Fibroblast of the aortic adventitia (primary cell): ENCODE results near the gene PSMB5. TPM values are rescaled to one million over a fixed set of nuclear protein-coding genes. Genes with fewer than 3 reads are reported as not detected.

Experiments used
- DNase-seq: peaks from one replicate; pipeline ENCODE4 v3.0.0-alpha.2; 2010; ENCODE audit warnings: low read depth
- H3K4me3 ChIP-seq: 2 replicates; pipeline ENCODE4 v1.5.1; 2011; ENCODE audit warnings: low read depth, mild to moderate bottlenecking, control low read depth, low read length, moderate library complexity
- total RNA-seq: library from RNA; depleted of rRNA; stranded (reverse); fragments of >200 nt; gene quantifications from 2 replicates; pipeline ENCODE4 v1.2.3, GENCODE V29; 2012; ENCODE audit warnings: low replicate concordance
- TF ChIP-seq, protein P1 (sequence below): IDR thresholded peaks from 2 replicates; pipeline ENCODE4 v1.5.1; 2011; ENCODE audit warnings: mild to moderate bottlenecking, low read length, control low read depth, inconsistent platforms; ENCODE audit not compliant: insufficient read depth

The PSMB5 gene
- total RNA-seq, 1 donor: 164 TPM

DNA sequence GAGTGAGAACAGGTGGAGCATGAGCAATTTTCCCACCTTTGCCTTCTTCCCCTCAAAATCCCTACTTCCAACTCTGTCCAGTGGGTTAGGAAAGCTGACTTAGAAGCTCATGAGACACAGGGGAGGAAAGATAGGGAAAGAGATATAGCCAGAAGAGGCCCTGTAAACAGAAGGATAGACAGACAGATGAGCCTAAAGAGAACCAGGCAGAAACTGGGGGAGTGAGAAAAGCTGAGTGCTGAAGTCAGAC lies 57.3 kb downstream of the PSMB5 start:
- TF ChIP-seq, protein P1, sequence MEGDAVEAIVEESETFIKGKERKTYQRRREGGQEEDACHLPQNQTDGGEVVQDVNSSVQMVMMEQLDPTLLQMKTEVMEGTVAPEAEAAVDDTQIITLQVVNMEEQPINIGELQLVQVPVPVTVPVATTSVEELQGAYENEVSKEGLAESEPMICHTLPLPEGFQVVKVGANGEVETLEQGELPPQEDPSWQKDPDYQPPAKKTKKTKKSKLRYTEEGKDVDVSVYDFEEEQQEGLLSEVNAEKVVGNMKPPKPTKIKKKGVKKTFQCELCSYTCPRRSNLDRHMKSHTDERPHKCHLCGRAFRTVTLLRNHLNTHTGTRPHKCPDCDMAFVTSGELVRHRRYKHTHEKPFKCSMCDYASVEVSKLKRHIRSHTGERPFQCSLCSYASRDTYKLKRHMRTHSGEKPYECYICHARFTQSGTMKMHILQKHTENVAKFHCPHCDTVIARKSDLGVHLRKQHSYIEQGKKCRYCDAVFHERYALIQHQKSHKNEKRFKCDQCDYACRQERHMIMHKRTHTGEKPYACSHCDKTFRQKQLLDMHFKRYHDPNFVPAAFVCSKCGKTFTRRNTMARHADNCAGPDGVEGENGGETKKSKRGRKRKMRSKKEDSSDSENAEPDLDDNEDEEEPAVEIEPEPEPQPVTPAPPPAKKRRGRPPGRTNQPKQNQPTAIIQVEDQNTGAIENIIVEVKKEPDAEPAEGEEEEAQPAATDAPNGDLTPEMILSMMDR: no peak
- H3K4me3 ChIP-seq: no peak overlapping the region
- DNase-seq: no peak

DNA sequence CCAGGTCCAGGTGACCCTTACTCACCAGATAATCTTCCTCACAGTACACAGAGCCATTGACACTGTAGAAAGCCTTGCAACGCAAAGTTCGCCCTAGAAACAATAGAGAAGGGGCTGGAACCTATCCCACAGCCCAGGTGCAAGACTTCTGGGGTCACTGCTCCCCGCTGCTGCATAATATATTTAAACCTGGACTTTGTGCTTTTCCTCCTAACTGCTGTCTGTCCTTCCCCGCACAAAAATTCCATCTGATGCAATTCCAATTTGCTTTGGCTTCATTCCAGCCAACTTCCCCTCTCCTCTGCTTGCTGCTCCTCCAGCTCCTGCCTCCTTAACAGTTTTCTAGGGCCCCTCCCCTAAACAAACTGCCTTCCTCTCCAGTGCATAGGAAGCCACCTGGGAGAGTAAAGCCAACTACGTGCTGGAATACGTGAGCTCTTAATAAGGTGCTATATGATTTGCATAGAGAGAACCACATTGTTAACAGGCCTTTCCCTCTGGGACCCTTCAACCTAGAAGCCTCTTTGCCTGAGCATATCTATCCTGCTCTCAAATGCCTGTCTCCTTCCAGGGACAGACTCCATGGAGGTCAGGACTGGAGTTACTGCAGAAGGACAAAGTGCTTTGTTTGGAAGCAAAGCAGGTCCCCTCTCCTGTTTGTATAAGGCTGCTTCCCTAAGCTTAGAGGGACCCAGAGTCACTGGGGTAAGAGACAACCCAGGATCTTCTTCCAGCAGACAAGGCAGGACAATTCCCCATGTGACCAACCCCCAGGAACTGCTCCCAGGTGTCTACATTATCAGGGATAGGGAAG lies 57.9 kb downstream of the PSMB5 start:
- H3K4me3 ChIP-seq: no peak overlapping the region
- DNase-seq: peak; percentile 61
- TF ChIP-seq, protein P1: no peak

Other genes with a start within 250 kb of the PSMB5 start
- gene SLC7A7, start 219.5 kb downstream of the PSMB5 start, total RNA-seq: 2.5 and 16.5 TPM in 2 replicates
- 14.2 and 69.9 TPM in 2 replicates for gene MRPL52, start 205.0 kb downstream of the PSMB5 start, total RNA-seq
- gene MMP14, start 198.3 kb downstream of the PSMB5 start, total RNA-seq: 258 and 311 TPM in 2 replicates
- 104 and 107 TPM in 2 replicates for gene LRP10, start 163.2 kb downstream of the PSMB5 start, total RNA-seq
- 0.09 TPM in 1 of 2 replicates, not detected in the other for gene REM2, start 151.7 kb downstream of the PSMB5 start, total RNA-seq
- gene RBM23, start 115.8 kb downstream of the PSMB5 start, total RNA-seq: 48.7 and 101 TPM in 2 replicates
- gene PRMT5, start 105.5 kb downstream of the PSMB5 start, total RNA-seq: 23.0 and 53.5 TPM in 2 replicates
- 29.3 and 31.2 TPM in 2 replicates for gene HAUS4, start 77.8 kb downstream of the PSMB5 start, total RNA-seq
- 14.6 and 47.6 TPM in 2 replicates for gene AJUBA, start 52.3 kb downstream of the PSMB5 start, total RNA-seq
- gene C14orf93, start 24.8 kb downstream of the PSMB5 start, total RNA-seq: 7.0 and 8.1 TPM in 2 replicates
- not detected in 2 replicates for gene PSMB11, start 7.3 kb upstream of the PSMB5 start, total RNA-seq
- 2.4 and 3.7 TPM in 2 replicates for gene CDH24, start 22.6 kb upstream of the PSMB5 start, total RNA-seq
- 91.8 and 97.0 TPM in 2 replicates for gene ACIN1, start 60.2 kb upstream of the PSMB5 start, total RNA-seq
- gene C14orf119, start 60.6 kb upstream of the PSMB5 start, total RNA-seq: 13.0 and 60.2 TPM in 2 replicates
- gene CIROP, start 70.1 kb upstream of the PSMB5 start, total RNA-seq: 1.8 TPM in 1 of 2 replicates, not detected in the other
- gene CEBPE, start 84.4 kb upstream of the PSMB5 start, total RNA-seq: not detected in 2 replicates
- 11.7 and 37.5 TPM in 2 replicates for gene SLC7A8, start 148.8 kb upstream of the PSMB5 start, total RNA-seq
- gene RNF212B, start 203.0 kb upstream of the PSMB5 start, total RNA-seq: not detected in 2 replicates